GM12878 (cell line): Measurements from ENCODE around the gene TIMM9.

Experiments
- ATF2 ChIP-seq: IDR thresholded peaks from 2 replicates; pipeline ENCODE4 v1.6.1; 2012; ENCODE audit warnings: low read length, inconsistent platforms
- EGR1 ChIP-seq, 2 experiments: IDR thresholded peaks; 1 replicate in 1 of 2; 2 replicates in 1 of 2; pipeline ENCODE4 v1.6.1; 2011 to 2012; ENCODE audit warnings: low read depth in 2 of 2, low read length in 2 of 2, borderline replicate concordance in 1 of 2, mild to moderate bottlenecking in 1 of 2, moderate library complexity in 1 of 2
- NFYB ChIP-seq: IDR thresholded peaks from 2 replicates; pipeline ENCODE4 v1.6.1; 2011; ENCODE audit warnings: low read depth, mild to moderate bottlenecking, low read length, improper control_type of control experiment, moderate library complexity; ENCODE audit not compliant: insufficient read depth
- TCF3 ChIP-seq: IDR thresholded peaks from 2 replicates; pipeline ENCODE4 v1.6.1; 2012; ENCODE audit warnings: low read depth, mild to moderate bottlenecking, low read length, borderline replicate concordance; ENCODE audit not compliant: insufficient read depth
- ZBED1 ChIP-seq: IDR thresholded peaks from 2 replicates; pipeline ENCODE4 v1.6.1; 2016; ENCODE audit warnings: borderline replicate concordance
- ZNF24 ChIP-seq: fragments of 450-650 bp; IDR thresholded peaks from 2 replicates; pipeline ENCODE4 v1.6.1; 2017; ENCODE audit warnings: antibody characterized with exemption, mild to moderate bottlenecking

- no peak for TF ChIP-seq TCF3
- TF ChIP-seq NFYB: no peak
- no peak for TF ChIP-seq EGR1 (IDR thresholded peaks at IDR 0.05; ENCODE audit: borderline replicate concordance in 1 of 2, low read depth in 2 of 2, low read length in 2 of 2)
- TF ChIP-seq ZNF24: no peak
- TF ChIP-seq ZBED1: no peak
- no peak for TF ChIP-seq ATF2
Observed at GRCh38 chr14:58428118-58428683, 870 bp upstream of the TIMM9 start.
